SIG-M5 (cell line): Measurements from ENCODE around the gene C4orf51.
"Not testable (repeated sequence)": the region's sequence is repeated elsewhere in the genome, so short reads cannot be mapped to it uniquely, and the experiment has no call there.

Experiments used
- DNase-seq: peaks from one replicate; lab custom pipeline; 2025; lab: John Stamatoyannopoulos, UW

C4orf51 gene

DNA sequence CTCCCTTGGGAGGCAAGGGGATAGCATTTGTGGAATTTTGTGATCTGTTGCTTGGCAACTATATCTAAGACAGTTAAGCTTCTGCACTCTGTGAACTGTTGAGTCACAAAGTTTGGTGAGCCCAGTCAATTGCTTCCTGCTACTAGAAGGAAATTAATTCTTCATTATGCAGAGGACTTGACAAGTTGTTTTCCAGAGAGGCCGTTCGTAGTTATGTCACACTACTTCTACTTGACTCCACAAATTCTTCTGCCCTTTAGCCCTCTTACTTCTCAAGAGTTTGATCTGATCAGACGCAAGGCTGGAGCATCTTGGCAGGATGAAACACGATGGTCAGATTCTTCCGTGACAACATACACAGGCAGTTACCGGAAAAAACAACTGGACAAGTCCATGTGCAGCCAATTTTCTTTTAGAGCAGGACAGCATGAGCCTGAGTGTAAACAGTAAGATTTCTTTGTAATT lies at the start of gene C4orf51:
Gene C4orf51 (plus strand): TSS at position 156 of the 465 bp plus-strand sequence. CDS start 58 bp downstream, at position 214.
- DNase-seq, result no peak

DNA sequence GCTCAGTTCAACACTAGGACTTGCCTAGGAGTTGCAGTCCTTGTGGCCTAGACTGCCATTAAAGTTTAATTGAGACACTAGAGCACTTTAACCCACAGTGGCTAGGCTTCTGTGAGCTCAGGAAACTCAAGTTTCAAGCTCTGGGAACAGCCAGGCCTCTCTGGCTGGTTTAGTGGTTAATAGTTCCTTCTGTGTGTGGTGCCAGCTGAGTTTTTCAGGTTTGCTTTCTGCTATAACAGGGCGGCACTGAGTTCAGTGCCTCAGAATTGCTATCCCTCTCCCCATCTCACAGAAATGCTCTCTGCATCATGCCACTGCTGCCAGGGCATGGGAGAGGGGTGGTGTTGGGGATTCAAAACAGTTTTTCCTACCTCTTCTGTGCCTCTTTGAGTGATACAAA lies 44.8 kb upstream of the C4orf51 start:
- DNase-seq, result no peak

DNA sequence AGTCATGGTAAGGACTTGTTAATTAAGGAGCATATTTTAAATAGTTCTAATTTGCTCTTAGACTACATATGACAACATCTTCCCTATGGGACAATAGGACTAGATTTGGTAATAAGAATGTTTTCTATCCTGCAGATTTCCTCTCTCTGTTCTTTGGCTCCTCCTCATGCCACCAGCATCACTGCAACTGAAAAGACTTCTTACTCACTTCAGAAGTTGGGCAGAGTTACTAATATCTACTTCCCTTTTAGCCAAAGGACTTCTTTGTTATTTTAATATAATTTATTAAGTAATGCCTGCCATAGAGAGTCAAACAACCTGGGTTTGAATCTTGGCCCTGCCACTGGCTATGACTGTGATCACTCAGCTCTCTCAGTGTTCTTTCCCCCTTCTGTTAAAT lies 44.3 kb upstream of the C4orf51 start:
- no peak for DNase-seq

DNA sequence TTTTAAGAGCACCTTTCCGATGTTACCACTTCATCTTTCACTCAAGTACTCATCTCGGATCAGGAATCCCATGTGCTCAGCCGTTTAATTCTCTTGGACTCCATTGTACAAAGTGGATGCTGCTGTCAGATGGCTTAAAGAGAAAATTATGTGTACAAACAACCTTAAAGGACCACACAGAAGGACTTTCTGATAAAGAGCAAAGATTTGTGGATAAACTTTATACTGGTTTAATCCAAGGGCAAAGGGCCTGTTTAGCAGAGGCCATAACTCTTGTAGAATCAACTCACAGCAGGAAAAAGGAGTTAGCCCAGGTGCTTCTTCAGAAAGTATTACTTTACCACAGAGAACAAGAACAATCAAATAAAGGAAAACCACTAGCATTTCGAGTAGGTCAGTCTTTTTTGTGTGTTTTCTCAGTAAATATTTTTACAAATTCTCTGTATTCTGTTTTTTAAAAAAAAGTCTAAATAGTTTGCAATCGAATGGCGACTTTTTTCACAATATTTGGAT lies 40.7 kb upstream of the C4orf51 start:
- DNase-seq, result no peak

DNA sequence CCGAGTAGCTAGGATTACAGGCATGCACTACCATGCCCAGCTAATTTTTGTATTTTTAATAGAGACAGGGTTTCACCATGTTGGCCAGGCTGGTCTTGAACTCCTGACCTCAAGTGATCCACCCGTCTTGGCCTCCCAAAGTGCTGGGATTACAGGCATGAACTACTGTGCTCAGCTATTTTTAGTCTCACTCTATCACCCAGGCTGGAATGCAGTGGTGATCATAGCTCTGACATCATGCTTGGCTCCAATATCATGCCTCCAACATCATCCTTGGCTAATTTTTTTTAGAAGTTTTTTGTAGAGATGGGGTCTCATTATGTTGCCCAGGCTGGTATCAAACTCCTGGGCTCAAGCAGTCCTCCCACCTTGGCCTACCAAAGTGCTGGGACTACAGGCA lies 39.7 kb upstream of the C4orf51 start:
- not testable (repeated sequence) for DNase-seq

GRCh38 chr4:145643295-145643694 lies 36.7 kb upstream of the C4orf51 start:
- no peak for DNase-seq

DNA sequence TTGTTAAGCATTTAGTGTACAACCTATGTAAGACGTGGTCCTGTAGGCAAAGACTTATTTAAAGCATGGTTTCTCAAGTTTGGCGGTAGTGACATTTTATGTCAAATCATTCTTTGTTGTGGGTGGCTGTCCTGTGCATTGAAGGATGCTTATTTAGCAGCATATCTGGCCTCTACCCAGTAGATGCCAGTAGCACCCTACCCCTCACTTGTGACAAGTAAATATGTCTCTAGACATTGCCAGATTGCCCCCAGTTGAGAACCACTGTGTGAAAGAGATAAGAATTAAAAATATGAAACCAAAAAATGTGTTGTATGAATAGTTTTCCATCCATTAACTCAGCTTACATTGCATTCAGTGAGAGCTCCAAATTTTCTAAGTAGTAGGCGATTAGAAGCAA lies 35.2 kb upstream of the C4orf51 start:
- DNase-seq, result no peak

DNA sequence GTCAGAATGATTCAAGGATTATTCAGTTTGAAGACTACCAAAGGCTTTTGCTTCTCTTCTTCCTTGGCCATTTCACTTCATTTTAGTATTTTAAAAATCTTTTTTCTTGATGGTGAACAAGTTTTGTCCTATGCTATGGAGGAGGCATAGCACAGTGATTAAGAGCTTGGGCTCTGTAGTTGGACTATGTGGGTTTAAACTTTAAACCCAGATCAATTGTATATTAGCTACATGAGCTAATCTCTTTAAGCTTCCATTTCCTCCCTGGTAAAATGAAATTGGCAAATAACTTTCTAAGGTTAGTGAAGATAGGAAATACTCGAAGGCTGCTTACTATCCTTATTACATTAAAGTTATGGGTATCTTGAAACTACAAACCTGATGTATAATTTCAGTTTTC lies 23.8 kb upstream of the C4orf51 start:
- DNase-seq, result no peak

GRCh38 chr4:145660064-145660463 lies 19.9 kb upstream of the C4orf51 start:
- DNase-seq, result no peak

DNA sequence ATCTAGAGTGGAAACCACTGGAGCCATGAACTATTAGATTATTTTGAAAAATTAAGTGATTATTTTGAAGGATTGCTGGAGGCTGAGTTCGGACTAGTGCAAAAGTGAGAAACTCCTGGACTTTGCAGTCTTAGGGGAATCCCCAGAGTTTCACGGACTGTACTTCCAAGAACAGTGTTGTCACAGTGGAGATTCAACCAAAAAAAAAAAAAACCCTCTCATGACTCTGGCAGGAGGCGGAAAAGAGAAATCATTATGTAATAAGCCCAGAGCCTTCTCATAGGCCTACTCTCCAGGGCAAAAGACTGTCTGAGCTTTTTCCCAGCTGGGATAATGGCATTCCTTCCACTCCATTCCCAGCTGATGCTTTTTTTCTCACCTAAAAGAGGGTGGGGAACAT lies 16.8 kb upstream of the C4orf51 start:
- no peak for DNase-seq

GRCh38 chr4:145665773-145666172 lies 14.2 kb upstream of the C4orf51 start:
- no peak for DNase-seq

DNA sequence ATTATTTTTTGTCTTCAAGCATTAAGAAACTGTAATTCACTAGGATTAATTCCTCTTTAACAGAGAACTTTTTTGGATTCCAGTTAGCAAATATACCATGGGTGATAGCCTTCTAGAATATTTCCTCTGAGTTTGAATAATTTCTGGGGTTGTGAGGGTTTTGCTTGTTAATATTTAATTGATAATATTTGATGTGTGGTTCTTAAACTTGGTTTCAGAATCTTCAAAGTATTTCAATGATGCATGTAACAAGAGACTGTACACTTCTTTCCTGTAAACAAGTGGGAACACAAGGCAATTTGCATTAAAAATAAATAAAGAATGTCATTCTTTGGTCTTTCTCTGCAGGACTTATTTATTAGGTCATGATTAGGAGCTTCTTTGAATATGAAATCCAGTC lies 9.5 kb upstream of the C4orf51 start:
- DNase-seq, result no peak

DNA sequence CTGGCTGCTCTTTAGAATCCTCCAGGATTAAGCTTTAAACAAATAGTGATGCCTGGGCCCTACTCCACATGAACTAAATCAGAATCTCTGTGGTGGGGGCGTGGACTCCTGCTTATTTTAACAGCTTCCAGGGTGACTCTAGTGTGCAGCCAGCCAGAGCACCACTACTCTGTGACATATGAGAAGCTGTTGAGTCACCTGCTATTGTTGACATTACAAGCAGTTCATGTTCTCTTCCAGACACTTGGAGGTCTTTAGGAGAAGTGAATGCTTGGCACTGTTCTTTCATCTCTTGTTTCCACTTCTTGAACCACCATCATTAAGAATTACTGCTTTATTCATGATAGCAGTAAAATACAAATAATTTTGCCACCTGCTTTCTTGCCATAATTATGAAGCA lies 426 bp upstream of the C4orf51 start:
- no peak for DNase-seq

- no peak for DNase-seq
Measured at GRCh38 chr4:145680902-145681301, 956 bp downstream of the C4orf51 start.

- no peak for DNase-seq
Measured at GRCh38 chr4:145681518-145681917, 1.6 kb downstream of the C4orf51 start.

DNA sequence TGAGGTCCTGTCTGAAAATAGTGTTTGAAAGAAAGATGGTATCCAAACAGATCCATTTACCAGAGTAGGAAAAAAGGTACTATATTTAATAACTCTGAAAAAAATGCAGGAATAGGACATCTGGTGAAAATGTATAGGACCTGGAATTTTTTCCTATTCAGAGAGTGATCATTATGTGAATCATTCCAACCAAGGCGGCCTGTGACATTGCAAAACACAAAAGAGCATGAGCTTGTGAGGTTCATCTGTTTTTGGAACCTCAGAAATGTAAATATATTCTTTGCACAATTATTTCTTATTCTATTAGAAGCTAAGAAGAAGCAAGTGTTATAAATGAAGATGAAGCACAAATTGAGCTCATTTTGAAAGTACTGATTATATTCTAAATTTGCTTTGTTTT lies 2.0 kb downstream of the C4orf51 start:
- no peak for DNase-seq

GRCh38 chr4:145686991-145687390 lies 7.0 kb downstream of the C4orf51 start:
- DNase-seq, result no peak

GRCh38 chr4:145690610-145691009 lies 10.7 kb downstream of the C4orf51 start:
- no peak for DNase-seq

- DNase-seq, result not testable (repeated sequence)
Measured at GRCh38 chr4:145691416-145691815, 11.5 kb downstream of the C4orf51 start.

DNA sequence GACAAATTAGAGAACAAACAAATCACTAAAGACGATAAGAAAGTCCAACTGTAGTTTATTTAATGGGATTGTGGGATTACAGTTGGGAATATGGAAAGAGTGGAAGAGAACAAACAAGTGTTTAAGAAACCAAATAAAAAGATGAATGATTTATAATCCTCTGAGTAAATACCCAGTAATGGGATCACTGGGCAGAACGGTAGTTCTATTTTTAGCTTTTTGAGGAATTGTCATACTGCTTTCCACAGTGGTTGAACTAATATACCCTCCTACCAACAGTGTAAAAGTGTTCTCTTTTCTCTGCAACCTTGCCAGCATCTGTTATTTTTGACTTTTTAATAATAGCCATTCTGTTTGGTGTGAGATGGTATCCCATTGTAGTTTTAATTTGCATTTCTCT lies 15.0 kb downstream of the C4orf51 start:
- no peak for DNase-seq

GRCh38 chr4:145697332-145697731 lies 17.4 kb downstream of the C4orf51 start:
- no peak for DNase-seq

- DNase-seq, result no peak
Measured at GRCh38 chr4:145698507-145698906, 18.6 kb downstream of the C4orf51 start.

DNA sequence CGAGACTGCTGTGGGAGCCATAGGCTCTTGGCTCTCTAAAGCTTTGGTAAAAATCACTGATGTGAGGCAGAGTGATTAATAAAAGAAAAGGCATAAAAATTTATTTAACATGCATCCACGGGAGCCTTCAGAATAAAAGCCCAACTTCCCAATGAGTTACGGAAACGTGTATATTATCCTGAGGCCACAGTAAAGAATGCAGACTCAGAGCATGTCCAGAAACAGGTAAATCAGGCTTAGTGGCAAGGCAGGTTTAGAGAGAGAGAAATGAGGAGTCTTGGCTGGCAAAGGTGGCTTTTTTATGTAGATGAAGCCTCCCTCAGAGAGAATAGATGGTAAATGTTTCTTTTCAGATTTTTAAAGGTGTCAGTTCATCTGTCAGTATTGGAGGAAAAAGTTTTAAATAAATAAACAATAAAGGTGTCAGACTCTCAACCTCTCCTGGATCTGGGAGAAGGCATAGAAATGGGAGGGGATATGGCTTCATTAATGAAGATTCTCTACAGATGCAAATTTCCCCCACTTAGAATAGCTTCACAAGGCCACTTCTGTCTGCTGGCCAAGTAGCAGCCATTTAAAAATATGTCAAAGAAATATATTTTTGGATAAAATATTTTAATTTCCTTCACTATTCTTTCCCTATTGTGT lies 24.0 kb downstream of the C4orf51 start:
- DNase-seq, result no peak

DNA sequence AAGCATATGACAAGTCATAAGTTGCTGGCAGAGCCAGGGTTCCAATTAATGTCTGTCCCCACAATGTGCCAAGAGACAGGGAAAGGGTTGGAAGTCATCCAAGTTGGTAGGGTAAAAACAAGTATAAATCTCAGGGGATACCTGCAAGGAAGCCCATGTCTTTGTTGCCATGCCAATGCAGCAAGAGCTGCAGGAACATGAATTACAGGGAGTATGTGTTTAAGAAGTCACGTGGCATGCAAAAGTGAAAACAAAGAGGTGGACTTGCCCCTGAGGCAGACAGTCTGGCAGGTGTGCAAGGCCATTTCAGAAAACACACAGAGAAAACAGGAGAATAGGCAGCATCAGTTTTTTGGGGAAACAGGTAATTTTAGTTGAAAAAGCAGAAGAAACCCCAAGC lies 29.4 kb downstream of the C4orf51 start:
- DNase-seq, result no peak
